A172 (cell line): Measurements from ENCODE around the gene CFAP299. TPM values are rescaled to one million over a fixed set of nuclear protein-coding genes. Genes with fewer than 3 reads are reported as not detected.
"Not testable (repeated sequence)": the region's sequence is repeated elsewhere in the genome, so short reads cannot be mapped to it uniquely, and the experiment has no call there.

Source experiments
- DNase-seq: peaks from one replicate; pipeline ENCODE4 v3.0.0-alpha.2; 2015; ENCODE audit warnings: low spot score
- total RNA-seq: library from RNA; depleted of rRNA; stranded (reverse); fragments of >200 nt; shearing (Covaris generic); gene quantifications from 2 replicates; pipeline ENCODE4 v1.2.3, GENCODE V29; 2014

The CFAP299 gene
- total RNA-seq, 1 experiment from 2014 or later: 0.28 TPM

DNA sequence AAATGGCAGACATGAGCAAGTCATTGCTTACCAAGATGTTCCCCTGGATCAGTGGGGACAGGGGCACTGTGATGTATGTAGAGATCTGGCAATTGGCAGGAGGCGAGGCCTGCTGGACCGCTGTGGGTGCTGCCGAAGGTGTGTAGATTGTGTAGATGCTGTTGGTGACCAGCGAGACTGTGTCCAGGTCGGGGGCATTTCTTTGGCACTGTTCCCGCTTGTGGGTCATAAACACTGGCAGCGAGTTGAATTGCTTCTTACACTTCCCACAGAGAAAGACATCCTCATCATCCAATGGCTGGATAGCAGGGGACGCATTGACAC lies 52.7 kb downstream of the CFAP299 start:
- no peak for DNase-seq

GRCh38 chr4:80390178-80390577 lies 54.6 kb downstream of the CFAP299 start:
- no peak for DNase-seq

- DNase-seq: peak; percentile 28
These were observed 57.9 kb downstream of the CFAP299 start for GRCh38 chr4:80393246-80393969.

- no peak for DNase-seq
These were observed 58.4 kb downstream of the CFAP299 start for GRCh38 chr4:80393970-80394250.

- peak; percentile 3 for DNase-seq
These were observed 71.7 kb downstream of the CFAP299 start for GRCh38 chr4:80407246-80407645.

DNA sequence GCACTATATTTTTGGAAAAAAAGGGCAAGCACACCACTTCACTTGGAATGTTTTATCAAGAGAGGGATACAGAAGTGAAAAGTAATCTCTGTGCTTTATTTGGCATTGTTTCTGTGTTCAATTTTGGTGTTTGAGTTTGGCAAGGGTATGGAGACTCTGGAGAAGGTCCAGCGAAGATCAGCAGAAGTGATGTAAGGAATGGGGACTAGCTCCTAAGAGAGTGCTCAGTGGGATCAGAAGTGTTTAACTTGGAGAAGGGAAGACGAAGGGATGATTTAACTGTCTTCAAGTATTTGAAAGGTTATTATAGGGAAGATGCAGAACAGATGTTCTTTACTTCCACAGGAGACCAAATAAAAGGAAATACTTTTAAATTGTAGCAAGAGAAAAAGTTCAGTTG lies 74.3 kb downstream of the CFAP299 start:
- no peak for DNase-seq

DNA sequence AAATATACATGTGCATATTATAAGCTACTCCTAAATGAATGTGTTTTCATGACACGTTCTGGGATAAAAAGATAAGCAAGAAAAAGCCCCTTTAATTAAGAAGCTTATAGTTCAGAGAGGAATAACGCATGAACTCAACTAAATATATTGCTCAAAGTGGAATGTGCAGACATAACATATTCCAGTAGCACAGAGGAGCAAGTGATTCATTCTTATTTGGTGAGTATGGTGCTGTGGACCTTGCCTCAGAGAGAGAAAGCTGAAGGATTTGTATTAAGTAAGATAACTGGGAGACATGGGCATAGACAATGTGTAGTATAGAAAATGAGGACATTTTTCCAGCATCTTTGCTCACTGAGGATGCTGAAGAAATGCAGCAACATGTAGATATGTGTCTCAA lies 76.8 kb downstream of the CFAP299 start:
- DNase-seq: no peak

DNA sequence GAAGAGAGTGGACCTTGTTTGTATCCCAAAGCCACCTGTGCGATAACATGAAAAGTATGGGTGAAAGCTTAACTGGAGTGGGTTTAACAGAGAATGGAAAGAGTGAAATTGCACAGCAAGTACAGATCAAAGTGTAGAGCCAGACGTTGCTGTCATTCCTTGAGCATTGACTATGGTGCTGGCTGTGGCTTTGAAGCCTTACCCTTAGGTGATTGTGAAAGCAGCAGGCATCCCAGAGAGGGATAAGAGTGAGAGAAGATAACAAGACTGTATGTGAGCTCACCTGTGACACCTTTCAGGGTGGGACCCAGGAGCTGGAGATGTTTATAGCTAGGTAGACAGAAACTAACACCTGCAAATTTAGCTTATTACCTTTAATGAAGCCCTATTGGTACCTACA lies 77.6 kb downstream of the CFAP299 start:
- DNase-seq: no peak

DNA sequence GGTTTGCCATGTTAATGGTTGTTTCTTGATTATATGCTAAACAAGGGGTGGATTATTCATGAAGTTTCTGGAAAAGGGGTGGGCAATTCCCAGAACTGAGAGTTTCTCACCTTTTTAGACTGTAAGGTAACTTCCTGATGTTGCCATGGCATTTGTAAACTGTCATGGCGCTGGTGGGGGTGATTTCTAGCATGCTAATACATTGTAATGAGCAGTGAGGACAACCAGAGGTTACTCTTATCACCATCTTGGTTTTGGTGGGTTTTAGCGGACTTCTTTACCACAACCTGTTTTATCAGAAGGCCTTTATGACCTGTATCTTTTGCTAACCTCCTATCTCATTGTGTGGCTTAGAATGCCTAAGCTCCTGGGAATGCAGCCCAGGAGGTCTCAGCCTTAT lies 81.5 kb downstream of the CFAP299 start:
- no peak for DNase-seq

DNA sequence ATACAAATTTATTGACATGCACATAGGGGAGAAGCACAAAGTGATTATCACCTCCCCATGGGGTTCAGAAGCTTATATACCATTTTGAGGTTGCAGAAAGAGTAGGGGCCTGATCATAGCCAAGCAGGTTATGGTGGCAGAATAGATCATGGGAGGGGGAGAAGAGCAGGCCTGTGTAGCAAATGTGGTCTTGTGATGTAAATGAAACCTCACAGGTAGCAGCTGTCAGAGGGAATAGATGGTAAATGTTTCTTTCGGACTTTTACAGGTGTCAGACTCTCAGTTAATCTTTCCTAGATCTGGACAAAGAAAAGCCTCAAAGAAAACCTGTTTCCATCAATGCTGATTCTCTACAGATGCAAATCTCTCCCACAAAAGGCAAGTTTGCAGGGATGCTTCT lies 84.4 kb downstream of the CFAP299 start:
- no peak for DNase-seq

- no peak for DNase-seq
These were observed 85.1 kb downstream of the CFAP299 start for GRCh38 chr4:80420638-80421037.

GRCh38 chr4:80422727-80423404 lies 87.3 kb downstream of the CFAP299 start:
- DNase-seq: no peak

DNA sequence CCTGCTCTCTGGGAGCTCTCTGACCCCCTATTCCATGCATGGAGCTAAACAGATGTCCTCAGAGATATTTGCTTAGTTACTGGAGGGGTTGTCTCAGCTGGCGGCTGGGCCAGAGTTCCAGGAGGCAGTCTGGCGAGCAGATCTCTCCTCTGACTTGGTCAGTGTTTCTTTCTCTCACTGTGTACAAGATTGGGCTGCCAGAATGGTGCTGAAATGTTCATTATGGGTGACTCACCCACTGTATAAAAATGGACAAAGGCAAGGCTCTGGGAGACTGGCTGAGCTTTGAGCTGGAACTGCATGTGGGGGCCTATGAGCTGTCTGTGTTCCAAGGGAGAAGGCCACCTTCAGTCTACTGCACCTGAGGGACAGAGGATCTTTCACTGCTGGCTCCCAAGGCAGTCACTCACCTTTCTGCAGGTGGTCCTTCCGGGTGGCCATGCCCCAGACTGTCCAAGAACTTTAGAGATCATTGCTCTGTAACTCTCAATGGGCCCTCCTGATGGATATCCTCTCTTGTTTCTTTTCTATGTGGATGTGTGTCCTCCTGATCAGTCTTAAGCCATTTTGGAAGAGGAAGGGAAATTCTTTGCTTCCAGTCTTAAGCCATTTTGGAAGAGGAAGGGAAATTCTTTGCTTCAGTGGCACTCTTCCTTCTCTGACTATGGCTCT lies 88.2 kb downstream of the CFAP299 start:
- DNase-seq: no peak

DNA sequence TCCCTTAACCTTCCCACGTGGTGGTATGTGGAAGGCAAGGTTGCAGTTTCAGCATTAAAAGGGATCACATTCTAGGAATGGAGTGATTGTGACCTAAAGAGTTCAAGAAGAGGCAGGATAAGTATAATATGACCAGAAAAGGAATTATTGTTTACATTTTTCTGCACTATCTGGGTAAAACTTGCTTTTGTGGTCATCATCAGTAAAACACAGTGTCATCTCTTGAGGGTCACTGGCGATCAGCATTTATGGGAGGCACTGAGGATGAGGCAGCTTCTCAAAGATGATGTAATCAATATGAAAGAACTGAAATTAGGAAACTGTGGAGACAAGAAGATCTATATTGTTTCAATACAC lies 88.7 kb downstream of the CFAP299 start:
- DNase-seq: no peak

- DNase-seq: no peak
These were observed 89.9 kb downstream of the CFAP299 start for GRCh38 chr4:80425124-80426100.

DNA sequence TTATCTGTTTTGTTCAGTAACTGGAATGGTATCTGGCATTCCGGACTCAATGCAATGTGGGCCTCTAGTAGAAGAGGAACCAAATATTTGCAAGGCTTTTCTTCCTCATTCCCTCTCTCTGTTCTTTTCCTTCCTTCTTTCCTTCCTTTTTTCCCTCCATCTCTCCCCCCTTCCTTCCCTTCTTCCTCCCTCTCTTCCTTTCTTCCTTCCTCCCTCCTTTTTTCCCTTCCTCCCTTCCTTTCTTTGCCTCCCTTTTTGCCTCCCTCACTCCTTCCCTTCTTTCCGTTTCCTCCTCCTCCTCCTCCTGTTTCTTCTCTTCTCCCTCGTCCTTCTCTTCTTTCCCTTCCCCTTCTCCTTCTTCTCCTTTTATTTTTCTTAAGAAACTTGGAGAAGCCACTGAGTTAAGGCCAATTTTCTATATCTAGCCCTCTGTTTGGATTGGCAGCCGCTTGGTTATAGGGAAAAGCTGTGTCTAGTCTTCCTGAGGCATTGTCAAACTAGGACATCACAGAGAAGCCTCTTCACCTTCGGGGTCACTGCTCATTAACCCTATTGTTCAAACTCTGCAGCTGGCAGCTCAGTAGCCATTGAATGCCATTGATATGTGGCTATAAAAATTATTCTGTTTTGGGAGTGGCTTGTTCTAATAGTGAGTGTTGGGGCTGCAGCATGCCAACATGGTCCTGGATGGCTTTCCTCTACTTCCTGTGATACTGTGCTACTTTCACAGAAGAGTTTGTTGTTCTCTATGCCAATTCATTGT lies 95.9 kb downstream of the CFAP299 start:
- DNase-seq: no peak

GRCh38 chr4:80434238-80434637 lies 98.7 kb downstream of the CFAP299 start:
- peak; percentile 50 for DNase-seq

- DNase-seq: no peak
These were observed 102.5 kb downstream of the CFAP299 start for GRCh38 chr4:80438016-80438415.

DNA sequence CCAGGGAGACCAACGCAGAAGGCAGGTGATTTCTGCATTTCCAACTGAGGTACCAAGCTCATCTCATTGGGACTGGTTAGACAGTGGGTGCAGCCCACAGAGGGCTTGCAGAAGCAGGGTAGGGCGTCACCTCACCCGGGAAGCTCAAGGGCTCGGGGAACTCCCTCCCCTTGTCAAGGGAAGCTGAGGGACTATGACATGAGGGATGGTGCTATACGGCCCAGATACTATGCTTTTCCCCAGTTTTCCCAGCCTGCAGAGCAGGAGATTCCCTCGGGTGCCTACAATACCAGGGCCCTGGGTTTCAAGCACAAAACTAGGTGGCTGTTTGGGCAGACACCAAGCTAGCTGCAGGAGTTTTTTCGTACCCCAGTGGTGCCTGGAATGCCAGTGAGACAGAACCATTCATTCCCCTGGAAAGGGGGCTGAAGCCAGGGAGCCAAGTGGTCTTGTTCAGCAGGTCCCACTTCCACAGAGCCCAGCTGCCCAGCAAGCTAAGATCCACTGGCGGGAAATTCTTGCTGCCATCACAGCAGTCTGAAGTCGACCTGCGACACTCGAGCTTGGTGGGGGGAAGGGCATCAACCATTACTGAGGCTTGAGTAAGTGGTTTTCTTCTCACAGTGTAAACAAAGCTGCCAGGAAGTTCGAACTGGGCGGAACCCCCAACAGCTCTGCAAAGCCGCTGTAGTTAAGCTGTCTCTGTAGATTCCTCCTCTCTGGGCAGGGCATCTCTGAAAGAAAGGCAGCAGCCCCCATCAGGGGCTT lies 103.9 kb downstream of the CFAP299 start:
- not testable (repeated sequence) for DNase-seq

- no peak for DNase-seq
These were observed 110.7 kb downstream of the CFAP299 start for GRCh38 chr4:80446248-80446647.

- DNase-seq: no peak
These were observed 111.1 kb downstream of the CFAP299 start for GRCh38 chr4:80446664-80447063.
